GM13977 (cell line): ENCODE measurements around the gene SPRY1.

Experiments used
- DNase-seq: peaks from one replicate; pipeline ENCODE4 v3.0.0; 2012; ENCODE audit warnings: low spot score
- in situ Hi-C: fragments of 300-500 bp; cut with MboI; formaldehyde crosslinking; loops from one replicate; pipeline ENCODE4 v1.12.0; 2022; ENCODE audit warnings: low sequenced_read_pairs, low pct_unique_long_range_greater_than_20kb, mixed read lengths, inconsistent platforms; ENCODE audit not compliant: unreplicated experiment
- TF ChIP-seq, protein P1 (sequence below): IDR thresholded peaks from 2 replicates; pipeline ENCODE4 v1.5.1; 2012; ENCODE audit warnings: mild to moderate bottlenecking, control low read depth; ENCODE audit not compliant: insufficient read depth; ENCODE audit errors: extremely low read depth, missing control alignments

SPRY1 gene

DNA sequence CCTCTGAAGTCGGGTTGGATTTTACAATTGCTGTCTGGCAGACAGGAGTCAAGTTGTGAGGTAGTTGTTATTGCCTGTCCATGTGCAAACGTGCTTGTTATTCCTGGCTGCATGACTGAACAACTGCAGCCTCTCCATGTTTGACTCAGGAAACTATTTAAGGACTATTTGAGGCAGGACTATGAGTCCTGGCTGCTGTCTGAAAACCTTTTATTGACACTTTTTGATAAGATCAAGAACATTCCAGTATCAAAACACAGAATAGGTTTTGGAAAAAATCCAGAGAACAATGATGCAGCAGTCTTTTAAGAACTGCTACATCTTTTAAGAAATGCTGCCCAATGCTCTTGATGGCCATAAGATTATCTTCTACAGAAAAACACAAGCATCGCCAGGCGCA lies 10.0 kb upstream of the SPRY1 start:
- DNase-seq: no peak
- TF ChIP-seq, protein P1, sequence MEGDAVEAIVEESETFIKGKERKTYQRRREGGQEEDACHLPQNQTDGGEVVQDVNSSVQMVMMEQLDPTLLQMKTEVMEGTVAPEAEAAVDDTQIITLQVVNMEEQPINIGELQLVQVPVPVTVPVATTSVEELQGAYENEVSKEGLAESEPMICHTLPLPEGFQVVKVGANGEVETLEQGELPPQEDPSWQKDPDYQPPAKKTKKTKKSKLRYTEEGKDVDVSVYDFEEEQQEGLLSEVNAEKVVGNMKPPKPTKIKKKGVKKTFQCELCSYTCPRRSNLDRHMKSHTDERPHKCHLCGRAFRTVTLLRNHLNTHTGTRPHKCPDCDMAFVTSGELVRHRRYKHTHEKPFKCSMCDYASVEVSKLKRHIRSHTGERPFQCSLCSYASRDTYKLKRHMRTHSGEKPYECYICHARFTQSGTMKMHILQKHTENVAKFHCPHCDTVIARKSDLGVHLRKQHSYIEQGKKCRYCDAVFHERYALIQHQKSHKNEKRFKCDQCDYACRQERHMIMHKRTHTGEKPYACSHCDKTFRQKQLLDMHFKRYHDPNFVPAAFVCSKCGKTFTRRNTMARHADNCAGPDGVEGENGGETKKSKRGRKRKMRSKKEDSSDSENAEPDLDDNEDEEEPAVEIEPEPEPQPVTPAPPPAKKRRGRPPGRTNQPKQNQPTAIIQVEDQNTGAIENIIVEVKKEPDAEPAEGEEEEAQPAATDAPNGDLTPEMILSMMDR: no peak
- in situ Hi-C loops: loop anchor here (25.0 kb wide), 1 partner anchor 276 kb away; no protein-coding TSS in a partner anchor

DNA sequence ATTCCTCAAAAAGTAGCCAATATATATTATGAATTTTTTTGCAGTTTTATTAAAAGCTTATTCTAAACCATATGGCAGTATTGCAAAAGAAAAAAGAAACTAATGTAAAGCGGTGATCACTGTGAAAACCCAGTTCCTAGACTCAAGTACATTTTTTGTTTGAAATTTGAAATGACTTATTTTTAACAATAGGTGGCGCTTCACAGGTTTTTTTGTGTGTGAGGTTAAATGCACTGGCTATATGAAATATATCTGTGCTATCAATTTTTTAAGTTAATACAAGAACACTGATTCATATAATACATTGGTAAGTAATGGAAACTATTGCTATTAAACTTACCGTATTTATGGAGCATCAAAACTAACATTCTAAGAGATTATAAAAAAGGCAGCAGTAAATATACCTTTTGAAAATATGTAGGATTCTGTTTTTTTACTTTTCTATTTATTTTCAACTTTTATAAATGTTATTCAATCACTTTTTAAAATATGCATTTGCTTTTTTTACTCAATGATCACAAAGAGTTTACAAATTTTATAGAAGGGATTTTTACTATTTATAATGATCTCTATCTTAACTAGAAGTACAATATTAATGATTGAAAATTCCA lies 5.6 kb upstream of the SPRY1 start:
- no peak for DNase-seq
- in situ Hi-C loops: loop anchor here (25.0 kb wide), 1 partner anchor 271 kb away; no protein-coding TSS in a partner anchor
- TF ChIP-seq, protein P1: peak; percentile 52

DNA sequence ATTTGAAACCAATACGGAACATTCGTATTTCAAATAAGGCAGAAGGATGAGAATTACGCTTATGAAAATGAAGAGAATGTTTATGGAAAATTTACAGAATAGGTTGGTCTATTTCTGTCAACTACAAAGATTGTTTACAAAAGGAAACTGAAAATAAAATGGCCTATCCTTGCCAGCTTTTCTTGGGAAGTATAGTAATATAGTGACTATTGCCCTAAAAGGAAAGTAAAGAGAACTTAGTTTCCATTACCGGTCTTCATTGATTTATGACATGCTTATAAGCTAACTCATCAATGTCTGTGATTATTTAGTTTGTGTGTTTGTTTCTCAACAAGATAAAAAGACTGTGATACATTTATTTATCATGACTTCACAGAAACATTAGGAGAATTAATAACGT lies 2.9 kb upstream of the SPRY1 start:
- in situ Hi-C loops: loop anchor here (25.0 kb wide), 1 partner anchor 269 kb away; no protein-coding TSS in a partner anchor
- no peak for DNase-seq
- TF ChIP-seq, protein P1: no peak

DNA sequence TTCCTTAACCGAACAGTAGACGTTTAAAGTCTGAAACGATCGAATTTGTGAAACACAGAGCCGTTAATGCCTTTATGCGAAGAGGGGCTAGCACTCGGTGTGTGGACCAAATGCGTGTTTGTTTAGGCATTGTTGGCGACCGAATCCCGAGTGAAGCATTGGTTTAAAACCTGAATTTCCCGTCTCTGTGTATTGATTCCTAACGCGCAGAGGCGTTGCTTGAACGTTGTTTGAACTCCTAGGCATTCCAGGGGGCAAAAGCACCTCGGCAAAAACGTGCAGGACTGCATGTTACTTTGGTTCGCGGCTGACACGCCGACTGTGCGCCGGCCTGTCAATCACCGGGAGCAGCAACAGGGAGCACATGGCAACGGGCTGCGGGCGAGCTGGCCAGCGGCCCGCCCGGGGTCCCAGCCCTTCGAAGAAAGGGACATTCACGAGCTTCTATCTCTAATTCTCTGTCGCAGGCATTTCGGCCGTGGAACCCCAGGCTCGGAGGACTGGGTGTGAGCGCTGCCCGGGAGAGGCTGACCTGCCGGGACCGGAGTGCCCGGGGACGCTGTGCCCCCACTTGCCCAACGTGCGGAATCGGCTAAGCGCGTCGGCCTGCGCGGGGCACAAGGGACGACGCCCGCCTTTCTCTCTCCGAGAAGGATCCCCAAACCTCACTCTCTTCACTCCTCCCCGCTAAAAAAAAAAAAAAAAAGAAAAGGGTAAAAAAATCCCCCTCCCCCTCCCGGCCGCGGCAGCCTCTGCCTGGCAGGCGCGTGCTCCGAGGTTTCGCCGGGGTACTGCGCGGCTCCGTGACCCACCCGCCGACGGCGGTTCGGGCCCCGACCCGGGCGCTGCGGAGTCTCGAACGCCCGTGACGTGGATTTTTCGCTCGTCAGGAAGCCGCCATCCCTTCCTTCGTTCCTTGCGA lies 810 bp downstream of the SPRY1 start:
- in situ Hi-C loops: loop anchor here (25.0 kb wide), 1 partner anchor 265 kb away; no protein-coding TSS in a partner anchor
- DNase-seq: peak; percentile 44
- TF ChIP-seq, protein P1: no peak

DNA sequence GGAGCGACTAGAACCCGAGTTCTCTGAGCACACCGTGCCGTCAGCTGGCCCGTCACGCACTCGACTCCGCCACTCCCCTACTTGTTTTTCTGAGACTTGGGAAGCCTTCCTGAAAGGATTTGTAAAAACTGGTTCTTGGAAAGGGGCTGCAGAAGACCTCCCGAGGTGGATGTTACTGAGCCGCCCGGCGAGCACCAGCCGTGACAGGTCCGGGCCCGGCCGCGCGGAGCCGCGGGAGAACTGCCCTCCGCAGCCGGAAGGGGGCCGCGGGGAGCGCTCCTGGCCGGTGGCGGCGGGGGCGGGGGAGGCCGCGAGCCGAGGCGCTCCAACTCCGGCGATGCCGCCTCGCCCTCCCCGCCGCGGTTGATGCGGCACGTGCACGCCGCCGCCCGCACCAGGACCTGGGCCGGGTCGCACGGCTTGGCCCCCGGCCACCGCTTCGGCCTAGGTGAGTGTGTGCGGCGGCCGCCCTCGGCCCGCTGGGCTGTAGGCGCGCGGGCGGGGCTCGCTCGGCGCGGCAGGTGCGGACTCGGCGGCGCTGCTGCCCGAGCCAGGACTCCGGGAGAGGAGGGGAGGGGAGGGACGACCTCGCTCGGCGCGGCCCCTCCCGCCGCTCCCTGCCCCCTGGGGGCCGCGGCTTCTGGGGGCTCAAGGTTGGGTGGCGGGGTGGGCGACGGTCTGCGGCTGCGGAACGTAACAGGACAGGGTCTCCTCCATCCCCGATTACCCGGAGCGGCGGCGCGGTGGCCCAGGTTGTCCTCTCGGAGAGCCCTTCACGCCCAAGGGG lies 1.7 kb downstream of the SPRY1 start:
- in situ Hi-C loops: loop anchor here (25.0 kb wide), 1 partner anchor 264 kb away; no protein-coding TSS in a partner anchor

More for the DNA sequence above, 1.7 kb downstream of the SPRY1 start:
- TF ChIP-seq, protein P1: peak; percentile 62
- DNase-seq: peak; percentile 78
